GM19328 (cell line): ENCODE data around the gene OR2T3.
"Not testable (repeated sequence)": the region's sequence is repeated elsewhere in the genome, so short reads cannot be mapped to it uniquely, and the experiment has no call there.

Experiments
- ATAC-seq: cut with Tn5 transposase; IDR thresholded peaks from one replicate; pipeline ENCODE4 v1.9.1; 2021; ENCODE audit warnings: mild to moderate bottlenecking, moderate library complexity; ENCODE audit not compliant: unreplicated experiment

OR2T3 gene

GRCh38 chr1:248459117-248459516, 14.0 kb upstream of the OR2T3 start:
- ATAC-seq = not testable (repeated sequence)

GRCh38 chr1:248471154-248471553, 2.0 kb upstream of the OR2T3 start:
- no peak for ATAC-seq

DNA sequence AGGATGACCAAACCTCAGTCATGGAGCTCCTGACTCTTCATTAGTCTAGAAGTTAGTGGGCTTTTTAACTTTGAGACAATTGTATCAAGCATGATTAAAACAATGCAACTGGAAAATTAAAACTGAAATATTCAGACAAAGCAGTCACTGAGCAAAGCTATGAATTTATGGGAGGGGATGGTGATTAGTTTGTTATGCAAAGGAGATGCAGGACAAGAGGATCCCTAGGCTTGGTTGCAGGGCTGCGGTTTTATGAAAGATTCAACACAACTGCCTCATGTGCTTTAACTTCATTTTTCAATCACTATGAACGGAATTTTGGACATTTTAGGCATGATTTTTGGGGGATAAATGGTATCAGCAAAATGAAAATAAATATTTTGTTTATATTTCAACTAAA, 1.0 kb upstream of the OR2T3 start:
- not testable (repeated sequence) for ATAC-seq

GRCh38 chr1:248475660-248476059, 2.5 kb downstream of the OR2T3 start:
- not testable (repeated sequence) for ATAC-seq

- peak; percentile 76 for ATAC-seq
These were observed 8.8 kb downstream of the OR2T3 start for GRCh38 chr1:248481686-248482579.

- ATAC-seq = not testable (repeated sequence)
These were observed 15.1 kb downstream of the OR2T3 start, which contains the start of gene OR2T5 for GRCh38 chr1:248488289-248488688. Gene OR2T5, plus strand, starts transcription at chr1:248488589. Its CDS starts 0 bp downstream, at chr1:248488589.

DNA sequence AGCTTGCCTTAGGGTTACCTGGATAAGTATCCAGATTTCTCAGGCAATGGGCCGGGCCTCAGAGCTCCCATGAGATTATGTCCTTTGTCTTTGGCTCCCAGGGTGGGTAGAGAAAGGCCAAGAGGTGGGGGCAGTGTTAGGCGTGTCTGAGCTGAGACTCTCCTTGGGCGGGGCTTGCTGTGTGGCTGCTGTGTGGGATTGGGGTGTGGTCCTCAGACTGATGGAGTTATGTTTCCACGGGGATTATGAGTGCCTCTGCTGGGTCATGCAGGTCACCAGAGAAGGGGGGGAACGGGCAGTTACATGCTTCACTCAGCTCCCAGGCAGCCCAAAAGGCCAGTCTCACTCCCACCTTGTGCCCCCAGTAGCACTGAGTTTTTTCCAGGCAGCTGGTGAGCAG, 23.5 kb downstream of the OR2T3 start:
- not testable (repeated sequence) for ATAC-seq

- not testable (repeated sequence) for ATAC-seq
These were observed 27.3 kb downstream of the OR2T3 start for GRCh38 chr1:248500305-248501035.

DNA sequence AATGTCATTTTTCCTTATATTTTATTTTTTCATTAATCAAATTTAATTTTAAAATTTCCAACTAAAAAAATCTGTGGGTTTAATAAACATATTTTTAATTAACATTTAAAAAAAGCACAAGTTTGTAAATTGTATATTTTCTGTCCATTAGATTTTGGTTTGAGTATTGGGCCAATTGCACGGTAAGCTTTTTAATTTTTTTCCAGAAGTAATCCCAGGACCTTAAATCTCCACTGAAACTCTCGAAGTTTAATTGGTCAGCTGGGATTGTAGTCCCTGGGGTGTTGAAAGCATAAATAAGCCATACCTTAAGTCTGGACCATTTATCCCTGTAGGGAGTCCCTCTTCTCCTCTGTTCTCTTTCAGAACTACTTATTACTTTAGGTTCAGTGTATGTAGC, 34.6 kb downstream of the OR2T3 start, which contains the start of gene OR2G6:
OR2G6 (plus strand) TSS at position 301 of the 400 bp plus-strand sequence. CDS start 13,574 bp downstream, outside the sequence.
- ATAC-seq = not testable (repeated sequence)

DNA sequence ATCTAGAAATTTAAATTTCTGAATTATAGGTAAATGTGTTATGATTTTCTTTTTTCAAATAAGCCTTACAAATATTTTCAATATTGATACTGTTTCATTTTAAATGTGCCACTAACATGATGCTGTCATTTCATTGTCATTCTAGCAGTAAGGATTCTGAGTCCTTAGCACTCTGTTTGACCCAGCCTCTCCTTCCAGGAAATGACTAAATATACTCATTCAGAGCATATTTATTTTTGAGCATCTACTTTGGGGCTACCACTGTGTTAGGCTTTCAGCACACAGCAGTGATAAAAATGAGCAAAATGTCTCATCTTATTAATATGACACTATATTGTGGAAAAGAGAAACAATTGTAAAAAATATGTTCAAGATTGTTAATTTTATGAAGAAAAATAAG, 37.1 kb downstream of the OR2T3 start:
- ATAC-seq = not testable (repeated sequence)

DNA sequence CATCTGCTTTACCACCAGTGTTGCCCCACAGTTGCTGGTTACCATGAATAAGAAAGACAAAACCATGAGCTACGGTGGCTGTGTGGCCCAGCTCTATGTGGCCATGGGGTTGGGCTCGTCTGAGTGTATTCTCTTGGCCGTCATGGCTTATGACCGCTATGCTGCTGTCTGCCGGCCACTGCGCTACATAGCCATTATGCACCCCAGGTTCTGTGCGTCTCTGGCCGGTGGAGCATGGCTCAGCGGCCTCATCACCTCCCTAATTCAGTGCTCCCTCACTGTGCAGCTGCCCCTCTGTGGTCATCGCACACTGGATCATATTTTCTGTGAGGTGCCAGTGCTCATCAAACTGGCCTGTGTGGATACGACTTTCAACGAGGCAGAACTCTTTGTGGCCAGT, 48.7 kb downstream of the OR2T3 start:
- ATAC-seq = no peak
